Sciatic nerve (tissue), 2 donors: Measurements from ENCODE around the gene NLGN1. TPM values are rescaled to one million over a fixed set of nuclear protein-coding genes. Genes with fewer than 3 reads are reported as not detected.

Source experiments
- ATAC-seq: fragments of 200-7000 bp; cut with Tn5 transposase; one replicate; pipeline ENCODE4 v1.9.1; 2020; ENCODE audit warnings: mild to moderate bottlenecking, moderate library complexity
- DNase-seq: peaks from one replicate; pipeline ENCODE4 v3.0.0-alpha.2; 2020; ENCODE audit warnings: low spot score
- intact Hi-C: fragments of 100-400 bp; cut with DNase I; formaldehyde crosslinking; loops from one replicate; pipeline ENCODE4 v1.14.2; 2022
- total RNA-seq: library from RNA; stranded (reverse); fragmentation: NEBNext Ultra II Directional; extraction: Animal tissue kit (Norgen Biotek cat#: 25700); gene quantifications from one replicate; pipeline ENCODE4 v1.2.1, GENCODE V29; 2021
- donor health status: DM: no; HTN: no; CAD: no.
- donor health status: DM: no; HTN: no; CAD: no.

NLGN1 gene
- total RNA-seq, 1 donor from 2014 or later: 26.0 TPM

DNA sequence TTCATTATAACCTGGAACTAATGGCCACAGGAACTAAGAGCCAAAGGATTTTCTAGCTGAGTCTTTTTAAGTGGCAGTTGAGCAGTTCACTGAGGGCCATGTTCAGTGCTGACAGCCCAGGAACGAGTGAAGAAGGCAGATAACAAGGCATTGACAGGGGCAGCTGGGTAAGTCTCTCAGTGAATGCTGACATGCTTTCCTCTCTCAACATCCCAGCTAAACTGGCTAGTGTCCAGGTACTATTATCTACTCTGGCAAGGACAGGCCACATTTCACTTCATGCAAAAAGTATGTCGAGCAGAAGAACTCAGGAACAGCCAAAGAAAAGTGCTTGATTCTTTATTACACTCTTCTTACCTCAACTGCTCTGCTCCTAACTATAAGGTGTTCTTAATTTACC lies 515.9 kb downstream of the NLGN1 start:
- DNase-seq (no peak), ATAC-seq (peak; percentile 39)
- intact Hi-C loops: no loop called here

DNA sequence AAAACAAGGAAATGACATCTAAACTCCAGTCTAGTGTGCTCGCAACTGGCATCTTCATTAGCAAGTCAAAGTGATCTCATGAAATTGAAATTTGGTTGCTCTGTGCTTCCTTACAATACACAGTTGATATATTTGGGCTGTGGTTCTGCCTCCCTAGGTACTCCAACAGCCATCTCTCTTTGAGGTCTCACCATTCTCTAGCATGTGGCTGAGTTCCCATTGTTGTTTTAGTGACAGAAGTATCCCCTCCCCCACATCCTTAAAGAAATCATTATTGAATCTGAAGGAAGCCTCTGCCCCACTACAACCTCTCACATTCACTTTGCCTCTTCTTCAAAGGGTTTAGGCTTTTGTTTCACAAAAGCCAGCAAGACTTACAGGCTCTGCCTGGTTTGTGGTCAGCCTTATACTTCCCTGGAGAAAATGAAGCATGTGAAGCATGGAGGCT lies 516.5 kb downstream of the NLGN1 start:
- peak; percentile 51 for ATAC-seq
- intact Hi-C loops: no loop called here
- no peak for DNase-seq

DNA sequence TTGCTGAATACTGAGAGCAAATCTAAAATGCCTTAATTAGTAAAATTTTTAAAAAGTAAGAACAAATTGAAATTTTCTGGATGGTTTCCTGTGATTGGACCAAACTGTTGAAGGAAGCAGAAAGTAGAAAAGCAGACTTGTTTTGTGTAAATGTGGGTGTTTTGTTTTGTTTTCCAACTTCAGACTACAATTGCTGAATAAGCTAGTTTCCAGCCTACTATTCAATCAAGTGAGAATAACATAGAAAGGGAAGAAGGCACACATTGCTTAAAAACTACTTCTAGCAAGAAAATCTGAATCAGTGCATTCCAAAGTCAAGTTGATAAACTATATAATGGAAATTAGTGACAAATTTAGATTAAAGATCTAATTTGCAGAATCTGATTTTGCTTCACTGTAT lies 519.3 kb downstream of the NLGN1 start:
- intact Hi-C loops: no loop called here
- no peak for ATAC-seq
- DNase-seq: no peak

DNA sequence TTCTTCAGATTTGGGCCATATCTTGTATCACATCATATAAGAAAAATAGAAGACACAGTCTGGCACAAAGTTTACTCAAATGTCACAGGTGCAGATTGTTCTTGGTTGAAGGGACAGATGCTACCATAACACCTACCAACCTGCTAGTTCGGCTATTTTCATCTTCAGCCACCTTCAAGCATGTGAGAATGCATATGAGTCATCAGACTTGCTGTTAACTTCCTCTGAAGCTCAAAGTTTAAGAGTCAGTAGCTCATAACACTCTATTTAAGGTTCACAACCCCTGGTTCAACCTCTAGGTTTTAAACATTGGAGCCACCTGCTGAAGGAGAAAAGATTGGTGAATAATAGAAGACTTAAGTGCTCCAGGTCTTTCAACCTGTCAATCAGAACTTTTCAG lies 522.8 kb downstream of the NLGN1 start:
- ATAC-seq (no peak), DNase-seq (no peak)
- intact Hi-C loops: no loop called here

DNA sequence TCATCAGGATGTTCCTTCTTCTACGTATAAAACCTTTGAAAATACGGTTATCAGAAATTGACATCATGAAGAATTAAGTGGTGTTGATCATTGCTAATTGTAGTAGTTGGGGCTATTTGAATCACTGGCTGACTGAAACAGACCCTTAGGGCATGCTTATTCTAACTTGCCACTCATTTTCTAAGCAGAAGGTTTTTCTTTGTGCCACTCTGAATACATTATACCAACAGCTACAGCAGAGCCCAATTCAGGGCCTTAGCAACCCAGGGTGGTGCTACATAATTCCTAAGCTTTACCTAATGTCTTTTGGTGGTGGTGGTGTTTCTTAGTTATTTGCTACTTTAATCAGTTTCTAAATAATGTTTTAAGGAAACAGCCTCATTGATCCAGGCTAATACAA lies 524.2 kb downstream of the NLGN1 start:
- ATAC-seq (no peak), DNase-seq (no peak)
- intact Hi-C loops: no loop called here

DNA sequence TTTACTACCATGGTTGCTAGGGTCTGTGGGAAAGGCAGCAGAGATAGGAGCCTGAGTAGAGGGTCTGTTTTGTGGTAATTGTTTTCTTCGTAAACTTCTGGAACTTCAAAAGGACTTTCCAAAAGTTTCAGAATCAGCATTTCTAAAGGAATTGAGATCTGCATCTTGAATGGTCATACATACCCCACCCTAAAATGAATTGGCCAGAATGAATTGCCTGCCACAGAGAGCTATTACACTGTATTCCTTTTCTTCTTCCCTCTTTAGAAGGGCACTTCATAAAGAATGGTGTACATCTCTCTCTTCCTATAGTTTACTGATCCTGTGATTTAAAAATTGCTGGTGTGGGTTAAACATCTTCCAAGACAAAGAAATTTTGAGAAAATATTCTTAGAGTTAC lies 525.7 kb downstream of the NLGN1 start:
- intact Hi-C loops: no loop called here
- DNase-seq: no peak
- no peak for ATAC-seq

DNA sequence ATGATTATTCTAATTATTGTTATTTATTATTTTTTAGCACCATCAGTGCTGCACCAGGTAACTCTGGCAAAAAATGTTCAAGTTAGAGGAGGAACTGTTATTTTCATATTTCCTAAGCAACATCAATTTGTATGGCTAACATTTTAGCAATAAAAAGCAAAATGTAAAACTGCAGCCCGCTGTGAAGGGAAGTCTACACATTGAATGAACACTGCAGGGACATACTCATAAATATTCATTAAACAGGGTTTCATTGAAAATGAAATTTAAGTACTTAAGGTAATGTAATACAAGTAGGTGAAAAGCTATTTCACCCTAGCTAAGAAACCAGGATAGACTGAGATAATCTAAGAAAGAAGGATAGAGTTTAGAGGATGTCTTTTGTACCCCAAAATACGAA lies 532.7 kb downstream of the NLGN1 start:
- DNase-seq: no peak
- intact Hi-C loops: no loop called here
- ATAC-seq: no peak

DNA sequence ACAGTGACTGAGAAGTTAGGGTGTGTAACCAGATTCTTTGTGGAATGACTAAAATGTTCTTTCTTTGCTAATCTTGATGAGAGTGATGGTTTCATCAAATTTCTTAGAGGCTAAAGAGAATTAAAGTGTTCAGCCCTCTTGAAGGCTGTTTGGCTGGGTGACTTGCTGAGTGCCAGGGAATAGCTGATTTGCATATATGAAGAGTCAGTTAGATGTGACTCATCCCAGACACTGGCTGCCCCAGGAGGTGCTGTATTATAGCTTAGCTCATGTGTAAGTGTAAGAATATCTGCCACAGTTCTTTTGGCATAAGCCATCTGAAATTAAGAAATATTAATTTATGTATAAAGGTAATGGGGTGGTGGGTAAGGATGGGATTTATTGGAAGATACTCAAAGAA lies 535.1 kb downstream of the NLGN1 start:
- intact Hi-C loops: no loop called here
- DNase-seq (no peak), ATAC-seq (no peak)

DNA sequence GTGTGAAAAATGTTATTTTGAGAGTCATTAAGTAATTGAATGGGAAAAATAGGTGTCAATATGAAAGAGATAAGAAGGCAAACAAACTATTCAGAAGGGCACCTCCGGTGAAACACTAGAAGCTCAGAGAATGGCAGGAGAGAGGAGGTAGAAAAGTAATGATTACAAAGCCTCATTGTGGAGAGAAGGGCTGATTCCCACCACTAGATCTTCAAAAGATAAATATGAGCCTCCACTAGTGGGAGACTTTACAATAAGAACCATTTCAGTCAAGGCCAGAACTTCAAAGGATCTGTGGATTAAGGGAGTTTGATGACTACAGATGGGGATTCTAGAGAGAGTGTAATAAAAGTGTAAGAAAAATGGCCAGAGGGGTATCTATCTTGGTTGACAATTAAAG lies 535.6 kb downstream of the NLGN1 start:
- intact Hi-C loops: no loop called here
- DNase-seq: no peak
- ATAC-seq: no peak

DNA sequence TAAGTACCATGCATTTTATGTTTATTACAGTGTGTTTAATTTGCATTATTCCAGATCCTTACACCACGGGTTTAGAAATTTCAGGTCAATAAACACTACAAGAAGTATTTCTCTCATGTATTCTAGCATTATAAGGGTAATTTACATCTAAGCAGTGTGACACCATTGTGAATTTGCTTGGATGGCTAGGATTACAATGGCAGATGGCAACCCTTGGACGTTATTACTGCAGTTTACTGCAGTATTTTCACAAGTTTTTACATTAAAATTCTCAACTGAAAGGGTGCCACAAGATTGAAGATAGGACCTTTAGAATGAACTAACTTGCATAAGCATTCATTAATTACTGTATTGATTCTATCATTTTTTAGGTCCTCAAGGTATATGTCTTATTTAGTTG lies 538.8 kb downstream of the NLGN1 start:
- ATAC-seq: no peak
- intact Hi-C loops: no loop called here
- DNase-seq: no peak

DNA sequence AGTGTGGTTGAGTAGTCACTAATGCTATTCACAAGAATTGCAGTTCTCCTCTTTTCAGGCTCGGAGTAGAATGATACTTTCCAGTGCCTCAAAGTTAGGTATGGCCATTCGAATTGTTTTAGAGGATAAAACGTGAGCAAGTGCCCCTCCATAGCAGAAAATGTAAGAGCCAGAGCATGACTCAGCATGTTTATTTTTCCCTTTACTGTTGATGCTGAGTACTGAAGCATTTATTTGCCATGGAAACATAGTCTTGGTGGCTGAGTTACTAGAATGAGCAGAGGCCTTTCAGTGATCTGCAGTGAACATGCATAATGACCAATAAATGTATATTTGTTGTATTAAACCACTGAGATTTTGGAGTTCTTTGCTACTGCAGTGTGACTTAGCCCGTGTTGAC lies 540.6 kb downstream of the NLGN1 start:
- intact Hi-C loops: no loop called here
- DNase-seq: no peak
- ATAC-seq: peak; percentile 42

DNA sequence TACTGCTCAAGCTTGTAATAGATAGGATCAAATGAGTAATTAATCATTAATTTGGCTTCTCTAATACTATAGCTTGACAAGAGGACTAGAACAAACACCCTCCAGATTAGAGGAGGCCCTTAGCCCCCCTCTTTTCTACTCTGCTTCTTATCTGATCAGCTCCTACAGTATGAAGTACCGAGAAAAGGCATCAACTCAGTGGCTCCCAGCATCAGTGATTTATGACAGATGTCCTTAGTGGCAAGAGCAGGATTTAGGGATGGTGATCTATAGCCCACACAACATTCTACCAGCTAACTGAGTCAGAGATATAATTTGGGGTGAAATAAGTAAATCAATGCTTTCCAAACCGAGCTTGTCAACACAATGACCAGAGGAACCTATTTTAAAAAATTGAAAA lies 541.1 kb downstream of the NLGN1 start:
- no peak for DNase-seq
- no peak for ATAC-seq
- intact Hi-C loops: no loop called here

DNA sequence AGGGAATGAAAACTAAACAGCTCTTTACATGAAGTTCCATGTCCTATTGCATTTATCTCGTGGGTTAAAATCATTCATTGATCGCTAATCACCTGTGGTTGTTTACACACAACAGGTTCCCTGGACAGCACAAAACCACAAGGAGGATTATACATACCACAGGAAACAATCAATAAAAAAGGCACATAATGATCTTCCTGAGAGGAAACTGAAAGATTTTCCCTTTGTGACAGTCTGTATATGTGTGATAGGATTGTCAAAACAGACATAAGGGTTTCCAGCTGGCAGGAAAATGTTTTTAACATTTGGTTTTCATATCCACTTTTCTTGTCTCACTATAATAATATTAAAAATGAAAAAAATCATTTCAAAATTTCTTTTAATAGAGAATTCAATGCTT lies 541.8 kb downstream of the NLGN1 start:
- ATAC-seq: no peak
- intact Hi-C loops: no loop called here

DNA sequence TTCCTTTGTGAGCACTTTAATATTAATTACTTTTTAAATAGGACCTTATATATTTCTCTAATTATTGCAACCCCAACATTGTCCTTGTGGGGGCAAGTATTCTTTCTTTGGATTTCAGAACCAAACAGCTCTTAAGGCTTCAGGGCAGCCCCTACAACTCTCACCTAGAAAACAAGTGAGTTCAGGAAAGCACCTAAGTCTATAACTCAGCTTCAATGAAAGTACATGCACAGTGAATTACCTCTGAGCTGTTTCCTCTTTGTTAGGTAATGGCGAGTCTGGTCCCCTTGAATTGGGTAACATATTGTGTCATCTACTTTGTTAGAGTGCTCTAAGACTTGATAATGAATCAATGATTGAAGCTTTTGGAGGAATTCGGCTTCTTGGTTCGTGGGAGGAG lies 545.7 kb downstream of the NLGN1 start:
- intact Hi-C loops: no loop called here
- DNase-seq (no peak), ATAC-seq (no peak)

More for the DNA sequence above, 541.8 kb downstream of the NLGN1 start:
- DNase-seq: no peak

DNA sequence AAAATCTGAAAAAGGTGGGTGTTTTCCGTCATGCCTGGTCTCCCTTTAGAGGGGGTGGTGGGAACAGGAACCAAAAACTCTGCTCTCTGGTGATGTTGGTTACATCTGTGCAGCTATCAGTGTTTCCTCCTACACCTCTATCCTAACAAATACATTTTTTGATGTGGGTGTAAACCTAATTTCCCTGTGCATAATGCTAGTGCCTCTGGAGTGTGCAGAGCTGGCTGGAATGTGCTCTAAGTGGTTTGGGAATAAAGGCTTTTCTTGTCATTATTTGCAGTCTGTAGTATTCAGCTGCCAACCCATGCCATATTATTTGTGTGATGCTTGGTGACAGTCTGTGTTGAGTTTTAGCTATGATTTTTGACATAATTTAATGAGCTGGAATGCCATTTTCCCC lies 547.6 kb downstream of the NLGN1 start:
- no peak for DNase-seq
- intact Hi-C loops: no loop called here
- no peak for ATAC-seq

DNA sequence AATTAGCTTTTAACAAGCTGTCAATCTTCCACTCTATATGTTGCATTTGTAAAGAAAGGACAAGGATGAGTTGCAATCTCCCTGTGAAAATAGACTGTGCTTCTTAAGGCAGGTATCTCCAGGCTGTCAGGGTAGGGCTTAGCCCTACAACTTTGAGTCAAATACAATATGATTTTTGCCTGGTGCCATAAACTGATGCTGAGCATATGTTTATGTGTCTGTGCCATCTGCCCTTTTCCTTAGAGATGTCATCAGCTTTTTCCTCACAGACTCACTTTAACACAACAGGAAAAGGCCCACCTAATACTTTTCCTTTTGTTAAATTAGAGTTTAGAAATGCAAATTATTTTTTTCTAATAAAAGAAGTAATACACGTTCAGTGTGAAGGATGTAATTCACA lies 548.3 kb downstream of the NLGN1 start:
- DNase-seq (no peak), ATAC-seq (no peak)
- intact Hi-C loops: no loop called here

DNA sequence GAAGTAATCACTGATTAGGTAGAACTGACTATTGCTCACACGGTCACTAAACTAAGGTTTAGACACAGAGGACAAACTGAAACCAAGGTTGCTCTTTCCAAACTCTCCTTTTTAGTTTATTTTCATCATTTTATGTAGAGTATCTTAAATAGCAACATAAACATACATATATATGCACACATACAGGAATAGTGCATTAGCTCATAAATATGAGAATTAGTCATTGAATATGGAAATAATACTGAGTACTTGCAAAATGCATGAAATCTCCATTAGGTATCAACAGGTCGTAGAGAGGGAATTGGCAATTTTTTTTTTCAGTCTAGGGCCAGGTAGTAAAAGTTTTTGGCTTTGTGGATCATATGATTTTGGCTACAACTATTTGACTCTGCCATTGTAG lies 557.1 kb downstream of the NLGN1 start:
- DNase-seq: no peak
- ATAC-seq: no peak
- intact Hi-C loops: no loop called here

DNA sequence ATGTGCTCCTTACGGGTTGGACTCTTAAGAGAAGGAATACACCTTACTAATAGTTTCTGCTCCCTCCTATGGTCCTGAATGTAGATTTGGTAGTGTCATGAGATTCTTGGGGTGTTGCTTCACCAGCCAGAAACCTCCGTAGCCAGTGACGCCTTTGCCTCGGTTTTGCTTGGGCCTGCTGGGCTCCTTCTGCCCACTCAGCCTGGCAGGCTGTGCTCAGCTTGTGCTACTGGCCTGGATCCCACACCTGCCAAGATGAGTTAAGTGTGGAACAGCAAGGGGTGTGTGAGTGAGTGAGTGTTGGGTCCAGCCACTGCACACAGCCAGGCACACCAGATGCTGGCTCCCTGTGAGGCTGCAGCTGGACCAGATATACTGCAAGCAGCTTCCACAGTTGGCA lies 560.1 kb downstream of the NLGN1 start:
- DNase-seq (no peak), ATAC-seq (no peak)
- intact Hi-C loops: no loop called here

DNA sequence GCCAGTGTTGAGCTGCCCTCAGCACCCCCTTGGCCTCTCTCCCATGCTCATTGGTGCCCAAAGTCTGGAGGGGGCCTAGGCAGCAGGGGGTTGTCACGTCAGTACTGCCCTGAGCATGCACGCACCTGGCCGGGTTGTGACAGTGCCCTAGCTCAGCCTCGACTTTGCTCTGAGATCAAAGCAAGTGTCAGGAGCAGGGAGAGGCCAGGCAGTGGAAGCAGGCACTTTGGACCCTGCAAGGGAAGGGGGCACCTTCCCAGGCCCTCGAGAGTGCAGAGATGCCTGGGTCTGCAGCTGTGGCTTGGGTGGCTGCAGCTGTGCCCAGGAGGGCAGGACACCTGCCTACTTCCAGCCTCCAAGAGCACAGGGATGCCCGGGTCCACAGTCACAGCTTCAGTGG lies 561.3 kb downstream of the NLGN1 start:
- DNase-seq (no peak), ATAC-seq (no peak)
- intact Hi-C loops: no loop called here

DNA sequence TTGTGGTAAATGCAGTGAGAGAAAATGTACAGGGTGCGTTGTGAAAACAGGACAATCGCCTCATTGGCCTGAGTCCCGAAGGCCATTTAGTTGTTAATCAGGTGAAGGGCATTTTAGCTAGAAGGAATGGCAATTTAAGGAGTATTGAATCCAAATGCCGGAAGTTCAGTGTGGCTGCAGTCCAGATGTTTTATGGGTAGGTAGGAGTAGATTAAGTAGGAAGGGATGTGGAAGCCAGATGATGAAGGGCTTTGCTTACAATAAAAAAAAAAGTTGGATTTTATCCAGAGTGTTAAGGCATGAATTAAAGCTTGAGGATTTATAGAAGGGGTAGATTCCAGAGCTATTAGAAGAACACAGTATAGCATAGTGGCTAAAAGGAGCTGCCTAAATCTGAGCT lies 572.7 kb downstream of the NLGN1 start:
- no peak for DNase-seq
- intact Hi-C loops: no loop called here
- no peak for ATAC-seq

DNA sequence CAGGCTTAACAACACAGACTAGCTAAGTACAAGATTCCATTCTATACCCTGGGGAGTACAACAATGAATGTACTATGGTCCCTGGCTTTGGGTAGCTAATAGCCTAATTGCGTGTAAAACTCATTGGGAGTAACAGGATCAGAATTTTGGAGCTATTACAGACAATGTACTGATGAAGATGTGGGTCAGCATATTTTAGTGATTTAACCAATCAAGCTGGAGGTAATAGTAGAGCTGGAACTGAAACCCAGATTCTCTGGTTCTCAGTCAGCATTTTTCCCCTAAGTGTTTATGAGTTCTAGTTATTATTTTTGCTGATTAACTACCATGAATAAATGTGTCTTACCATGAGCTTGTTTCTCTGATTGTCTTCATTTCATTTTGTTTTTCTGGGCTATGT lies 578.7 kb downstream of the NLGN1 start:
- intact Hi-C loops: no loop called here
- no peak for ATAC-seq
- DNase-seq: no peak

DNA sequence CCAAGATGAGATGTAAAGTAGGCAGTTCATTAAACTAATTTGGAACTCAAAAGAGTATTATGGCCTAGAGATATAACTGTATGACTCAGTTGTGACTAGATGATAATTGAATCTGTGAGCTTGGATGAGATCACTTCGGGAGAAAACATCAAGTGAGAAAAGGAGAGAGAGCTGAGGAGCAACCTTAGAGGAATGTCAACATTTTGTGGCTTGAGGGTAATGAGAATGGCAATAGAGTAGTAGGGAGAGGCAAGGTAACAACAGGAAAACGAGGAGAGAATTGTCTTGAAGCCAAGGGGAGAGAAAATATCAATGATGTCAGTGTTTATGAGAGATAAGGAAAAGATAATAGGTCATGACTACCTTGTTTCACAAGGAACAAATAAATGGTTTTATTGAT lies 580.2 kb downstream of the NLGN1 start:
- no peak for ATAC-seq
- DNase-seq: no peak
- intact Hi-C loops: no loop called here
